Endothelial cell (in vitro differentiated cells): ENCODE measurements around the gene ADCY10. TPM values are rescaled to one million over a fixed set of nuclear protein-coding genes. Genes with fewer than 3 reads are reported as not detected.
"Not testable (repeated sequence)": the region's sequence is repeated elsewhere in the genome, so short reads cannot be mapped to it uniquely, and the experiment has no call there.

Experiments
- DNase-seq: peaks from one replicate; pipeline ENCODE4 v3.0.0; 2021; ENCODE audit warnings: low spot score
- H3K27ac Mint-ChIP-seq: one replicate; pipeline ENCODE4 v1.8.0; 2021; ENCODE audit warnings: mixed read lengths, inconsistent platforms; ENCODE audit not compliant: unreplicated experiment
- H3K27me3 Mint-ChIP-seq: one replicate; pipeline ENCODE4 v1.8.0; 2021; ENCODE audit warnings: mild to moderate bottlenecking, moderate library complexity, mixed read lengths, inconsistent platforms; ENCODE audit not compliant: unreplicated experiment
- H3K36me3 Mint-ChIP-seq: one replicate; pipeline ENCODE4 v1.8.0; 2021; ENCODE audit warnings: mild to moderate bottlenecking, low read depth, mixed read lengths, inconsistent platforms; ENCODE audit not compliant: unreplicated experiment
- H3K4me1 Mint-ChIP-seq: one replicate; pipeline ENCODE4 v1.8.0; 2021; ENCODE audit warnings: mild to moderate bottlenecking, mixed read lengths, inconsistent platforms; ENCODE audit not compliant: unreplicated experiment
- H3K4me3 Mint-ChIP-seq: one replicate; pipeline ENCODE4 v1.8.0; 2021; ENCODE audit warnings: mild to moderate bottlenecking, mixed read lengths, inconsistent platforms; ENCODE audit not compliant: unreplicated experiment
- H3K9me3 Mint-ChIP-seq: one replicate; pipeline ENCODE4 v1.8.0; 2021; ENCODE audit warnings: mixed read lengths, inconsistent platforms; ENCODE audit not compliant: unreplicated experiment
- CTCF ChIP-seq: fragments of 200-600 bp; sonication (generic); IDR thresholded peaks from one replicate; pipeline ENCODE4 v1.5.0; 2021; ENCODE audit warnings: antibody characterized with exemption; ENCODE audit not compliant: unreplicated experiment
- total RNA-seq: library from RNA; stranded (reverse); fragmentation: NEBNext Ultra II Directional; extraction: Animal tissue kit (Norgen Biotek cat#: 25700); gene quantifications from one replicate; pipeline ENCODE4 v1.2.1, GENCODE V29; 2021; ENCODE audit not compliant: unreplicated experiment

The ADCY10 gene
- total RNA-seq, 1 donor from 2014 or later = 0.31 TPM

GRCh38 chr1:167934426-167935215, 20.7 kb upstream of the ADCY10 start:
- Mint-ChIP-seq H3K27ac (peak overlapping the region; percentile 99), H3K4me3 (peak overlapping the region; percentile 98), H3K4me1 (peaks cover 31% of the 10 kb centered on the region), H3K27me3 (peaks cover 16% of the 10 kb centered on the region), H3K36me3 (peaks cover 14% of the 10 kb centered on the region), H3K9me3 (no peaks in the 10 kb centered on the region)
- no peak for TF ChIP-seq CTCF
- DNase-seq = no peak

DNA sequence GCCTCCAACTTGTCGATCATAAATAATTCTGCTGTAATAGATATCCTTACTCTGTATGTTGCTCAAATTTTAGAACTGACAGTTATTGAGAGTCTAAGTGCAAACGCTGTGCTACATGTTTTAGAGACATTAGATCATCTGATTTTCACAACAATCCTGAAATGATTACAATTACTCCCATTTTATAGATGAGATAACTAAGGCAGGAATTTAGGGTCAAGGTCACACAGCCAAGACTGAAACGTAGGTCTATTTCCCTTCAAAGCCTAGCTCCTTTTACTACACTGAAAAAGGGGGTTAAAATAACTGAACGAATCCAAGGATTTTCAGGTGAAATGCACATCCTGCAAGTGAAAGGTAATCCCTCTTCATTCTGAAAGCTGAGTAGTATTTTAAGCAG, 19.9 kb upstream of the ADCY10 start:
- peaks cover 31% of the 10 kb centered on the region for H3K4me1 Mint-ChIP-seq
- H3K36me3 Mint-ChIP-seq = peaks cover 14% of the 10 kb centered on the region
- peaks cover 16% of the 10 kb centered on the region for H3K27me3 Mint-ChIP-seq
- no peak for TF ChIP-seq CTCF
- no peak overlapping the region for H3K4me3 Mint-ChIP-seq
- no peak for DNase-seq
- no peaks in the 10 kb centered on the region for H3K9me3 Mint-ChIP-seq
- no peak overlapping the region for H3K27ac Mint-ChIP-seq

GRCh38 chr1:167929725-167930124, 15.8 kb upstream of the ADCY10 start:
- DNase-seq = no peak
- Mint-ChIP-seq H3K9me3 (no peaks in the 10 kb centered on the region), H3K36me3 (no peaks in the 10 kb centered on the region), H3K4me1 (peaks cover 6% of the 10 kb centered on the region), H3K4me3 (no peak overlapping the region), H3K27ac (no peak overlapping the region), H3K27me3 (no peaks in the 10 kb centered on the region)
- TF ChIP-seq CTCF = no peak

DNA sequence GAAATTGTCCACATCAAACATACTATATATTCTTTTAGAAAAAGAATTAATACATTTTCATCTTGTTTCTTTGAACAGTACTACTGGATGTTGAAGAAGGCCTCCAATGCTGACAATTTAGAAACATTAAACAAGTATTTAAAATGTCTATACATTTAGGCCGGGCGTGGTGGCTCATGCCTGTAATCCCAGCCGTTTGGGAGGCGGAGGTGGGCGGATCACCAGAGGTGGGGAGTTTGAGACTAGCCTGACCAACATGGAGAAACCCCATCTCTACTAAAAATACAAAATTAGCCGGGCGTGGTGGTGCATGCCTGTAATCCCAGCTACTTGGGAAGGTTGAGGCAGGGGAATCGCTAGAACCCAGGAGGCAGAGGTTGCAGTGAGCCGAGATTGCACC, 15.0 kb upstream of the ADCY10 start:
- H3K4me1 Mint-ChIP-seq, H3K27ac Mint-ChIP-seq, H3K36me3 Mint-ChIP-seq, DNase-seq, H3K4me3 Mint-ChIP-seq, H3K9me3 Mint-ChIP-seq, H3K27me3 Mint-ChIP-seq: not testable (repeated sequence)

- Mint-ChIP-seq H3K36me3 (no peaks in the 10 kb centered on the region), H3K4me3 (no peak overlapping the region), H3K27ac (no peak overlapping the region), H3K27me3 (no peaks in the 10 kb centered on the region), H3K4me1 (no peaks in the 10 kb centered on the region), H3K9me3 (no peaks in the 10 kb centered on the region)
- no peak for TF ChIP-seq CTCF
- no peak for DNase-seq
These were observed 14.5 kb upstream of the ADCY10 start for GRCh38 chr1:167928457-167928852.
